Measurements from ENCODE around the gene JMJD1C.

DNA sequence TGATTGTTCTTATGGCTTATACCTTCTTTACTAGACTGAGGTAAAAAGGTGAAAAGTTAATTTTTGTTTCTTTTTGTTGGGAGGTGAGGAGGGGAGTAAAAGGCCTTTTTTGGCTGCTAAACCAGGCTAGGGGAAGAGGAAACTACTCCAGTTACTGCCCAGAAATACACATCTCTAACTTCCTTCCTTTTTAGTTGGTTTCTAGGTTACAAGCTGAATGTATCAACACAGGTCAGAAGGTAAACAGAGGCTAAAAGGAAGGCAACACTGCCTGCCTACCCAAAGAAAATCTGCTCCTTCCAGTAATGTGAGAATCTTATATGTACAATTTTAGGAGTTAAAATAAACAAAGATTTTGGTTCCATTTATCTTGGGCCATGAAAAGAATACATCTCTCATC lies 192.2 kb downstream of the JMJD1C start:
- TF ChIP-seq, protein P1, sequence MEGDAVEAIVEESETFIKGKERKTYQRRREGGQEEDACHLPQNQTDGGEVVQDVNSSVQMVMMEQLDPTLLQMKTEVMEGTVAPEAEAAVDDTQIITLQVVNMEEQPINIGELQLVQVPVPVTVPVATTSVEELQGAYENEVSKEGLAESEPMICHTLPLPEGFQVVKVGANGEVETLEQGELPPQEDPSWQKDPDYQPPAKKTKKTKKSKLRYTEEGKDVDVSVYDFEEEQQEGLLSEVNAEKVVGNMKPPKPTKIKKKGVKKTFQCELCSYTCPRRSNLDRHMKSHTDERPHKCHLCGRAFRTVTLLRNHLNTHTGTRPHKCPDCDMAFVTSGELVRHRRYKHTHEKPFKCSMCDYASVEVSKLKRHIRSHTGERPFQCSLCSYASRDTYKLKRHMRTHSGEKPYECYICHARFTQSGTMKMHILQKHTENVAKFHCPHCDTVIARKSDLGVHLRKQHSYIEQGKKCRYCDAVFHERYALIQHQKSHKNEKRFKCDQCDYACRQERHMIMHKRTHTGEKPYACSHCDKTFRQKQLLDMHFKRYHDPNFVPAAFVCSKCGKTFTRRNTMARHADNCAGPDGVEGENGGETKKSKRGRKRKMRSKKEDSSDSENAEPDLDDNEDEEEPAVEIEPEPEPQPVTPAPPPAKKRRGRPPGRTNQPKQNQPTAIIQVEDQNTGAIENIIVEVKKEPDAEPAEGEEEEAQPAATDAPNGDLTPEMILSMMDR (IDR thresholded peaks at IDR 0.05) = no peak
- TF ChIP-seq POLR2A (IDR thresholded peaks at IDR 0.05) (no peak), EP300 (IDR thresholded peaks at IDR 0.05) (no peak)

Data from ovary (tissue), 3 donors.